ENCODE results near the gene SLC35G3. TPM values are rescaled to one million over a fixed set of nuclear protein-coding genes. Genes with fewer than 3 reads are reported as not detected.

The SLC35G3 gene
- total and polyA plus RNA-seq, 2 experiments from 2014 or later = not detected

DNA sequence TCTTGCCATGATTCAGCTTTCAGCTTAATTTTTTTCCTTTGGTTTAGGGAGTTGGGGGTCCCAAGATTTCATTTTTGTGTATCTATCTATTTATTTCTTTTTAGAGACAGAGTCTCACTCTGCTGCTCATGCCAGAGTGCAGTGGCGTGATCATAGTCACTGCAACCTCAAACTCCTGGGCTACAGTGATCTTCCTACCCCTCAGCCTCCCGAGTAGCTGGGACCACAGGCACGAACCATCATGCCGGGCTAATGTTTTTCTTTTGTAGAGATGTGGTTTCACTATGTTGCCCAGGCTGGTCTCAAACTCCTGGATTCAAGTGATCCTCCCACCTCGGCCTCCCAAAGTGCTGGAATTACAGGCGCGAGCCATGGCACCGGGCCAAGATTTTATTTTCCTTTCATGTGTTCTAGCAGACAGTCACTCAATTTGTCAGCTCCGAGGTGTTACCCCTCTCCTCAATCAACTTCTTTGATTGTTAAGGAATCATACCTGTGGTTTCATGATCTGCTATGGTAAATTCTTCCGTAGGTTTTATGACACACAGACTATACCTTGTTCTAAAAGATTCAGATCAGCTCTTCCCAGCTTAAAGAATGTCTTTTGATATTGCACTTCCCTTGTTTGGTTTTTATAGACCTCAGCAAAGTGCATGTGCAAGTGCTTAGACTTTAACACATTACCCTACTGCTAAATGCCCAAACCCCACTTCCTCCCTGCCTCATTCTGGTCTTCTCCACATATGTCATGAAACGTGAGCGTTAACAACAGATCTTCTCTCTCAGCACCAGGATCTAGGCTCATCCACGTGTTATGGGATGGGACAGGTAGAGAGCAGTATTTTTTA is 33.6 kb downstream of the SLC35G3 start:
- Histone ChIP-seq H3K4me2 (no peak overlapping the region), H3K36me3 (replicated peaks; ENCODE audit: insufficient read depth, low read depth) (no peaks in the 10 kb centered on the region), H3K4me3 (no peak overlapping the region), H3K9me2 (replicated peaks; ENCODE audit: insufficient read depth) (no peaks in the 10 kb centered on the region), H3K79me2 (no peaks in the 10 kb centered on the region), H3K9me3 (ENCODE audit: low read depth) (no peaks in the 10 kb centered on the region), H3K4me1 (ENCODE audit: insufficient read depth) (no peaks in the 10 kb centered on the region), H3K27me3 (peaks cover 2% of the 10 kb centered on the region), H4K20me1 (ENCODE audit: insufficient read depth, poor library complexity, severe bottlenecking) (no peaks in the 10 kb centered on the region), H2AFZ (no peak overlapping the region), H3K27ac (no peak overlapping the region)
- 83% methylated on average over 13 of the region's 13 CpGs for WGBS (ENCODE audit: low lambda C conversion rate, missing lambda C conversion rate)
- no peak for DNase-seq (ENCODE audit: low spot score)
- TF ChIP-seq EZH2phosphoT487 (IDR thresholded peaks at IDR 0.05; ENCODE audit: low read depth, severe bottlenecking, unreplicated experiment) = no peak

DNA sequence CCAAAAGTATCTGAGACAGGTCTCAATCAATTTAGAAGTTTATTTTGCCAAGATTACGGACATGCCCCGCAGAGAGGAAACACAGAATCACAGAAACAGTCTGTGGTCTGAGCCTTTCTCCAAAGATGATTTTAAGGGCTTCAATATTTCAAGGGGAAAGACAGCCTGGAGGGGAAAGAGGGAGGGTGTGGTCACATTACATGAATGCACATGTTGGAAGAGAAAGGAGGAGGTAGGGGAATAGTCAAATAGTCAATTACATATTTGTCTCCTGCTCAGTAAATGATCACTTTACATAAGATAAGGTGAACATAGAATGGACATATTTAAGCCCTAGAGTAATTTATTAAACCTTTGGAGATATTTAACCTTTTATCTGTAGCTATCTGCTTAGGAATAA is 34.3 kb downstream of the SLC35G3 start:
- Histone ChIP-seq H2AFZ (no peak overlapping the region), H3K9me3 (ENCODE audit: low read depth) (no peaks in the 10 kb centered on the region), H4K20me1 (ENCODE audit: insufficient read depth, poor library complexity, severe bottlenecking) (no peaks in the 10 kb centered on the region), H3K79me2 (no peaks in the 10 kb centered on the region), H3K27me3 (peaks cover 2% of the 10 kb centered on the region), H3K4me3 (no peak overlapping the region), H3K27ac (no peak overlapping the region), H3K4me2 (no peak overlapping the region), H3K9me2 (replicated peaks; ENCODE audit: insufficient read depth) (no peaks in the 10 kb centered on the region), H3K36me3 (replicated peaks; ENCODE audit: insufficient read depth, low read depth) (no peaks in the 10 kb centered on the region), H3K4me1 (ENCODE audit: insufficient read depth) (no peaks in the 10 kb centered on the region)
- 67% methylated on average over 2 of the region's 2 CpGs for WGBS (ENCODE audit: low lambda C conversion rate, missing lambda C conversion rate)
- TF ChIP-seq EZH2phosphoT487 (IDR thresholded peaks at IDR 0.05; ENCODE audit: low read depth, severe bottlenecking, unreplicated experiment) (no peak), EZH2 (IDR thresholded peaks at IDR 0.05; ENCODE audit: borderline replicate concordance) (no peak)
- TF ChIP-seq, protein P1, sequence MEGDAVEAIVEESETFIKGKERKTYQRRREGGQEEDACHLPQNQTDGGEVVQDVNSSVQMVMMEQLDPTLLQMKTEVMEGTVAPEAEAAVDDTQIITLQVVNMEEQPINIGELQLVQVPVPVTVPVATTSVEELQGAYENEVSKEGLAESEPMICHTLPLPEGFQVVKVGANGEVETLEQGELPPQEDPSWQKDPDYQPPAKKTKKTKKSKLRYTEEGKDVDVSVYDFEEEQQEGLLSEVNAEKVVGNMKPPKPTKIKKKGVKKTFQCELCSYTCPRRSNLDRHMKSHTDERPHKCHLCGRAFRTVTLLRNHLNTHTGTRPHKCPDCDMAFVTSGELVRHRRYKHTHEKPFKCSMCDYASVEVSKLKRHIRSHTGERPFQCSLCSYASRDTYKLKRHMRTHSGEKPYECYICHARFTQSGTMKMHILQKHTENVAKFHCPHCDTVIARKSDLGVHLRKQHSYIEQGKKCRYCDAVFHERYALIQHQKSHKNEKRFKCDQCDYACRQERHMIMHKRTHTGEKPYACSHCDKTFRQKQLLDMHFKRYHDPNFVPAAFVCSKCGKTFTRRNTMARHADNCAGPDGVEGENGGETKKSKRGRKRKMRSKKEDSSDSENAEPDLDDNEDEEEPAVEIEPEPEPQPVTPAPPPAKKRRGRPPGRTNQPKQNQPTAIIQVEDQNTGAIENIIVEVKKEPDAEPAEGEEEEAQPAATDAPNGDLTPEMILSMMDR (IDR thresholded peaks at IDR 0.05; ENCODE audit: poor library complexity) = no peak
- DNase-seq (ENCODE audit: low spot score) = no peak

DNA sequence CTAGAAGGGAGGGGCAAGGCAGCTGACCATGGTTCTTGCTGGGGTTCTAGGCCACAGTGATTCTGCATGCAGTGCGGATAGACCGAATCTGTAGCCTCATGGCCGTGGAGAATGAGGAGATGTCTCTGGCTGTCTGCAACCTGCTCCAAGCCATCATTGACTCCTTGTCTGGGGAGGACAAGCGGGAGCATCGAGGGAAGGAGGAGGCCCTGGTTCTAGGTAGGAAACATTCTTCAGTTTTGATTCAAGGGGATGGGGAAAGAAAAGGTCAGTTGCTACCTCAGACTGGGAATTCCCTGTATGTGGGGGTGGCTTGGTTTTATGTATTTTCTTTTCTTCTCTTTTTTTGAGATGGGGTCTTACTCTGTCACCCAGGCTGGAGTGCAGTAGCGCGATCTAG is 38.9 kb downstream of the SLC35G3 start:
- no peaks in the 10 kb centered on the region for H4K20me1 ChIP-seq (ENCODE audit: insufficient read depth, poor library complexity, severe bottlenecking)
- TF ChIP-seq, protein P1 (IDR thresholded peaks at IDR 0.05; ENCODE audit: poor library complexity) = no peak
- TF ChIP-seq EZH2phosphoT487 (IDR thresholded peaks at IDR 0.05; ENCODE audit: low read depth, severe bottlenecking, unreplicated experiment) (no peak), EZH2 (IDR thresholded peaks at IDR 0.05; ENCODE audit: borderline replicate concordance) (no peak)
- H3K9me2 ChIP-seq (replicated peaks; ENCODE audit: insufficient read depth) = no peaks in the 10 kb centered on the region
- H3K4me3 ChIP-seq = no peak overlapping the region
- DNase-seq (ENCODE audit: low spot score) = no peak
- H3K79me2 ChIP-seq = no peaks in the 10 kb centered on the region
- H3K4me1 ChIP-seq (ENCODE audit: insufficient read depth) = peaks cover 3% of the 10 kb centered on the region
- H3K36me3 ChIP-seq (replicated peaks; ENCODE audit: insufficient read depth, low read depth) = no peaks in the 10 kb centered on the region
- H3K27me3 ChIP-seq = no peaks in the 10 kb centered on the region
- no peaks in the 10 kb centered on the region for H3K9me3 ChIP-seq (ENCODE audit: low read depth)
- no peak overlapping the region for H3K4me2 ChIP-seq
- no peak overlapping the region for H2AFZ ChIP-seq
- no peak overlapping the region for H3K27ac ChIP-seq
- 92% methylated on average over 7 of the region's 7 CpGs for WGBS (ENCODE audit: low lambda C conversion rate, missing lambda C conversion rate)

Data from hepatocyte (in vitro differentiated cells).